GM18858 (cell line): ENCODE data around the gene GPR35.

Source experiments
- ATAC-seq: cut with Tn5 transposase; IDR thresholded peaks from one replicate; pipeline ENCODE4 v1.9.1; 2021; ENCODE audit not compliant: unreplicated experiment

The GPR35 gene

GRCh38 chr2:240624950-240625621 is at the start of gene GPR35:
GPR35 (plus strand) TSS chr2:240625480; CDS start chr2:240629953, 4,473 bp downstream.
- no peak for ATAC-seq

- ATAC-seq, result no peak
Measured at GRCh38 chr2:240576036-240576435, 49.2 kb upstream of the GPR35 start.

GRCh38 chr2:240576436-240577205 is 48.7 kb upstream of the GPR35 start:
- no peak for ATAC-seq

- no peak for ATAC-seq
Measured at GRCh38 chr2:240577281-240578109, 47.8 kb upstream of the GPR35 start.

- no peak for ATAC-seq
Measured at GRCh38 chr2:240578110-240578450, 47.2 kb upstream of the GPR35 start.

GRCh38 chr2:240578488-240578887 is 46.8 kb upstream of the GPR35 start:
- no peak for ATAC-seq

- ATAC-seq, result no peak
Measured at GRCh38 chr2:240579071-240579762, 46.1 kb upstream of the GPR35 start.

- no peak for ATAC-seq
Measured at GRCh38 chr2:240579771-240580614, 45.3 kb upstream of the GPR35 start.

GRCh38 chr2:240581811-240582210 is 43.5 kb upstream of the GPR35 start:
- no peak for ATAC-seq

GRCh38 chr2:240582781-240583180 is 42.5 kb upstream of the GPR35 start:
- ATAC-seq, result no peak

- no peak for ATAC-seq
Measured at GRCh38 chr2:240583774-240584173, 41.5 kb upstream of the GPR35 start.

- peak; percentile 60 for ATAC-seq
Measured at GRCh38 chr2:240584486-240585031, 40.7 kb upstream of the GPR35 start.

- peak; percentile 27 for ATAC-seq
Measured at GRCh38 chr2:240585101-240585500, 40.2 kb upstream of the GPR35 start.

- no peak for ATAC-seq
Measured at GRCh38 chr2:240585681-240586197, 39.5 kb upstream of the GPR35 start.

- ATAC-seq, result peak; percentile 42
Measured at GRCh38 chr2:240586198-240586918, 38.9 kb upstream of the GPR35 start, which contains the start of gene CAPN10. CAPN10 (plus strand) TSS chr2:240586734; CDS start chr2:240586912, 178 bp downstream.

GRCh38 chr2:240586919-240587800 is 38.1 kb upstream of the GPR35 start:
- ATAC-seq, result no peak

GRCh38 chr2:240588006-240588655 is 37.1 kb upstream of the GPR35 start:
- no peak for ATAC-seq
